ENCODE data around the gene FBXO27. TPM values are rescaled to one million over a fixed set of nuclear protein-coding genes. Genes with fewer than 3 reads are reported as not detected.

The FBXO27 gene
- total and polyA plus RNA-seq, 2 experiments from 2014 or later = 6.2 to 13.7 TPM

- TF ChIP-seq, protein P1, sequence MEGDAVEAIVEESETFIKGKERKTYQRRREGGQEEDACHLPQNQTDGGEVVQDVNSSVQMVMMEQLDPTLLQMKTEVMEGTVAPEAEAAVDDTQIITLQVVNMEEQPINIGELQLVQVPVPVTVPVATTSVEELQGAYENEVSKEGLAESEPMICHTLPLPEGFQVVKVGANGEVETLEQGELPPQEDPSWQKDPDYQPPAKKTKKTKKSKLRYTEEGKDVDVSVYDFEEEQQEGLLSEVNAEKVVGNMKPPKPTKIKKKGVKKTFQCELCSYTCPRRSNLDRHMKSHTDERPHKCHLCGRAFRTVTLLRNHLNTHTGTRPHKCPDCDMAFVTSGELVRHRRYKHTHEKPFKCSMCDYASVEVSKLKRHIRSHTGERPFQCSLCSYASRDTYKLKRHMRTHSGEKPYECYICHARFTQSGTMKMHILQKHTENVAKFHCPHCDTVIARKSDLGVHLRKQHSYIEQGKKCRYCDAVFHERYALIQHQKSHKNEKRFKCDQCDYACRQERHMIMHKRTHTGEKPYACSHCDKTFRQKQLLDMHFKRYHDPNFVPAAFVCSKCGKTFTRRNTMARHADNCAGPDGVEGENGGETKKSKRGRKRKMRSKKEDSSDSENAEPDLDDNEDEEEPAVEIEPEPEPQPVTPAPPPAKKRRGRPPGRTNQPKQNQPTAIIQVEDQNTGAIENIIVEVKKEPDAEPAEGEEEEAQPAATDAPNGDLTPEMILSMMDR (conservative IDR thresholded peaks at IDR 0.05; ENCODE audit: low read depth in 2 of 2) = no peak
Observed at GRCh38 chr19:39074942-39075341, 42.6 kb upstream of the FBXO27 start (continued).

DNA sequence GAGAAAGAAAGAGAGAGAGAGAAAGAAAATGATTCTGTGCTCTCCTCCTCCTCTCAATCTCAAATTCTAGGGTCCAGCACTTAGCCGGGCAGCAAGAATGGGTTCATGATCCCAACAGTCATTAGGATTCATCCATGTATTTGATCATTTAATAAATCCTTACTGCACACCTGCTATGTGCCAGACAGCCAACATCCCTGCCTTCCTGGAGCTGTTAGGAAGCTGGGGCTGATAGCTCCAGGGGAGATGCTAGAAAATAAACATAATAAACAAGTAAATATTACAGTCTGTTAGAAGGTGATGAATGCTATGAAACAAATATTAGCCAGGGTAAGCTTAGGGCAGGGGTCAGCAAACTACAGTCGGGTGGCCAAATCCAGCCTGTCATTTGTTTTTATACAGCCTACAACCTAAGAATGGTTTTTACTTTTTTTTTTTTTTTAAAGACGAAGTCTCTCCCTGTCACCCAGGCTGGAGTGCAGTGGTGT, 41.9 kb upstream of the FBXO27 start:
- DNase-seq (ENCODE audit: low spot score) = no peak
- H3K4me3 Mint-ChIP-seq = no peak overlapping the region
- TF ChIP-seq, protein P1 (conservative IDR thresholded peaks at IDR 0.05; ENCODE audit: low read depth in 2 of 2) = no peak
- no peak for TF ChIP-seq EZH2 (IDR thresholded peaks at IDR 0.05; ENCODE audit: low read depth, unreplicated experiment)
- TF ChIP-seq NANOG (IDR thresholded peaks at IDR 0.05; ENCODE audit: borderline replicate concordance) = no peak
- TF ChIP-seq ZNF331 (CRISPR knock-in tag; IDR thresholded peaks at IDR 0.05; ENCODE audit: low read depth) = no peak
- TF ChIP-seq, protein P2, sequence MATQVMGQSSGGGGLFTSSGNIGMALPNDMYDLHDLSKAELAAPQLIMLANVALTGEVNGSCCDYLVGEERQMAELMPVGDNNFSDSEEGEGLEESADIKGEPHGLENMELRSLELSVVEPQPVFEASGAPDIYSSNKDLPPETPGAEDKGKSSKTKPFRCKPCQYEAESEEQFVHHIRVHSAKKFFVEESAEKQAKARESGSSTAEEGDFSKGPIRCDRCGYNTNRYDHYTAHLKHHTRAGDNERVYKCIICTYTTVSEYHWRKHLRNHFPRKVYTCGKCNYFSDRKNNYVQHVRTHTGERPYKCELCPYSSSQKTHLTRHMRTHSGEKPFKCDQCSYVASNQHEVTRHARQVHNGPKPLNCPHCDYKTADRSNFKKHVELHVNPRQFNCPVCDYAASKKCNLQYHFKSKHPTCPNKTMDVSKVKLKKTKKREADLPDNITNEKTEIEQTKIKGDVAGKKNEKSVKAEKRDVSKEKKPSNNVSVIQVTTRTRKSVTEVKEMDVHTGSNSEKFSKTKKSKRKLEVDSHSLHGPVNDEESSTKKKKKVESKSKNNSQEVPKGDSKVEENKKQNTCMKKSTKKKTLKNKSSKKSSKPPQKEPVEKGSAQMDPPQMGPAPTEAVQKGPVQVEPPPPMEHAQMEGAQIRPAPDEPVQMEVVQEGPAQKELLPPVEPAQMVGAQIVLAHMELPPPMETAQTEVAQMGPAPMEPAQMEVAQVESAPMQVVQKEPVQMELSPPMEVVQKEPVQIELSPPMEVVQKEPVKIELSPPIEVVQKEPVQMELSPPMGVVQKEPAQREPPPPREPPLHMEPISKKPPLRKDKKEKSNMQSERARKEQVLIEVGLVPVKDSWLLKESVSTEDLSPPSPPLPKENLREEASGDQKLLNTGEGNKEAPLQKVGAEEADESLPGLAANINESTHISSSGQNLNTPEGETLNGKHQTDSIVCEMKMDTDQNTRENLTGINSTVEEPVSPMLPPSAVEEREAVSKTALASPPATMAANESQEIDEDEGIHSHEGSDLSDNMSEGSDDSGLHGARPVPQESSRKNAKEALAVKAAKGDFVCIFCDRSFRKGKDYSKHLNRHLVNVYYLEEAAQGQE (IDR thresholded peaks at IDR 0.05; ENCODE audit: unreplicated experiment) = no peak
- TF ChIP-seq ZNF462 (CRISPR knock-in tag; IDR thresholded peaks at IDR 0.05) = no peak
- TF ChIP-seq POLR2AphosphoS5 (IDR thresholded peaks at IDR 0.05; ENCODE audit: low read depth) = no peak
- TF ChIP-seq ETS1 (IDR thresholded peaks at IDR 0.05) = no peak
- no peak for TF ChIP-seq JUNB (IDR thresholded peaks at IDR 0.05; ENCODE audit: unreplicated experiment)
- no peak for TF ChIP-seq STAT1 (IDR thresholded peaks at IDR 0.05; ENCODE audit: unreplicated experiment)

More for the DNA sequence above, 41.9 kb upstream of the FBXO27 start:
- no peaks in the 10 kb centered on the region for H3K36me3 Mint-ChIP-seq (ENCODE audit: low read depth)
- Histone ChIP-seq H3K27ac (ENCODE audit: low read depth) (no peak overlapping the region), H3K27me3 (ENCODE audit: insufficient read depth) (no peaks in the 10 kb centered on the region), H3K9me2 (ENCODE audit: insufficient read depth) (no peaks in the 10 kb centered on the region; the same call in 1 of the 2 replicates), H3K79me2 (replicated peaks; ENCODE audit: insufficient read depth) (no peaks in the 10 kb centered on the region), H3F3A (replicated peaks; ENCODE audit: low read depth) (no peaks in the 10 kb centered on the region), H4K20me1 (replicated peaks; ENCODE audit: insufficient read depth) (no peaks in the 10 kb centered on the region), H3K36me3 (ENCODE audit: insufficient read depth) (no peaks in the 10 kb centered on the region), H3K4me2 (no peak overlapping the region), H3K4me1 (ENCODE audit: insufficient read depth) (no peaks in the 10 kb centered on the region), H2AFZ (no peak overlapping the region), H3K4me3 (no peak overlapping the region)
- no peak overlapping the region for H3K27ac Mint-ChIP-seq
- peaks cover 9% of the 10 kb centered on the region for H3K27me3 Mint-ChIP-seq (ENCODE audit: insufficient read depth, low read depth, poor library complexity)
- H3K9me3 Mint-ChIP-seq = peaks cover 5% of the 10 kb centered on the region; the same call in 1 of the 3 replicates
- H3K4me1 Mint-ChIP-seq = no peaks in the 10 kb centered on the region
- ATAC-seq = no peak

Measured in GM23338 (cell line).